Heart right ventricle (tissue), 16 donors: ENCODE data around the gene NRL. TPM values are rescaled to one million over a fixed set of nuclear protein-coding genes. Genes with fewer than 3 reads are reported as not detected.

Experiments
- ATAC-seq, 8 donors: fragments of 200-7000 bp; cut with Tn5 transposase; one replicate each; pipeline ENCODE4 v1.9.1; 2020; ENCODE audit warnings: mild to moderate bottlenecking in 8 of 8, moderate library complexity in 8 of 8, moderate number of reproducible peaks in 1 of 8
- DNase-seq, 2 donors: peaks; one replicate each; pipeline ENCODE4 v3.0.0-alpha.2; 2020
- H3K27ac ChIP-seq, 10 donors: fragments of 200-600 bp; sonication (generic) in 2 of 10; one replicate each; pipeline versions ENCODE4 v1.5.0 to v1.8.0; 2020 to 2022; ENCODE audit warnings: mild to moderate bottlenecking in 3 of 10
- H3K27me3 ChIP-seq, 7 donors: fragments of 200-600 bp; one replicate each; pipeline ENCODE4 v1.8.0; 2021 to 2022; ENCODE audit warnings: mild to moderate bottlenecking in 2 of 7
- H3K36me3 ChIP-seq, 9 donors: fragments of 200-600 bp; sonication (generic) in 1 of 9; one replicate each; pipeline versions ENCODE4 v1.5.0 to v1.8.0; 2020 to 2022; ENCODE audit warnings: mild to moderate bottlenecking in 2 of 9
- H3K4me1 ChIP-seq, 9 donors: fragments of 200-600 bp; sonication (generic) in 1 of 9; one replicate each; pipeline versions ENCODE4 v1.5.0 to v1.8.0; 2020 to 2022; ENCODE audit warnings: mild to moderate bottlenecking in 4 of 9
- H3K4me3 ChIP-seq, 10 donors: fragments of 200-600 bp; sonication (generic) in 2 of 10; one replicate each; pipeline versions ENCODE4 v1.5.0 to v1.8.0; 2020 to 2022; ENCODE audit warnings: mild to moderate bottlenecking in 7 of 10, moderate library complexity in 2 of 10
- H3K9me3 ChIP-seq, 11 donors: fragments of 200-600 bp in 10 of 11; sonication (generic) in 2 of 11; one replicate each; pipeline versions ENCODE4 v1.5.0 to v1.8.0; 2013 to 2022; ENCODE audit warnings: mild to moderate bottlenecking in 2 of 11, control low read depth in 1 of 11, moderate library complexity in 1 of 11
- WGBS, 2 donors: extraction: QIAGEN DNeasy Blood & Tissue Kit; methylation state at CpG; one replicate each; pipeline ENCODE4 v1.1.7; 2013; ENCODE audit warnings: inconsistent platforms in 1 of 2; 5-methylcytosine and 5-hydroxymethylcytosine counted together
- intact Hi-C, 10 donors: fragments of 100-400 bp; cut with DNase I; formaldehyde crosslinking; loops; one replicate each; pipeline versions ENCODE4 v1.11.1 to v1.14.2; 2022
- polyA plus RNA-seq, 2 donors: library from polyadenylated mRNA; stranded (reverse); fragments of 200-250 nt; gene quantifications; one replicate each; pipeline ENCODE4 v1.2.3, GENCODE V29; 2013
- total RNA-seq, 10 donors: library from RNA; stranded (reverse); fragmentation: NEBNext Ultra II Directional in 3 of 10; extraction: Animal tissue kit (Norgen Biotek cat#: 25700) in 3 of 10; gene quantifications; one replicate each; pipeline versions ENCODE4 v1.2.1 to v1.2.4, GENCODE V29; 2021 to 2023
- TF ChIP-seq, protein P1 (sequence below), 9 donors: fragments of 200-600 bp; sonication (generic) in 2 of 9; IDR thresholded peaks; one replicate each; pipeline versions ENCODE4 v1.5.0 to v1.8.0; 2021 to 2022; ENCODE audit warnings: antibody characterized with exemption in 9 of 9, mild to moderate bottlenecking in 5 of 9, moderate library complexity in 1 of 9
- donor health status: Arrhythmogenic right ventricular cardiomyopathy.
- donor health status: ischemic (EF 13 %, LVEDD 7.1; RV severe dilation, severe dysfunction).
- donor health status: healthy with polysubstance abuse.
- donor health status: DM: no; HTN: yes; CAD: no.
- donor health status: DM: no; HTN: no; CAD: no.
- donor health status: ischemic (EF 25% LVEDD 6.9; RV normal size, moderate dysfunction).
- donor health status: ischemic (EF 25% LVEDD 5.7; RV mildly dilated, moderate dysfunction).
- donor health status: healthy.
- donor health status: DM: yes; HTN: yes; CAD: no.
- donor health status: Ischemic cardiomyopathy.
- donor health status: ischemic (EF 35%, LVEDD 5.7; RV mildly dilated, moderate dysfunction).
- donor health status: nonischemic (EF 11% LVEDD 7.7; RV severe dilation, severe dysfunction).
- donor health status: DM: yes; HTN: yes; CAD: no.
- donor health status: PGD.
- donor health status: ischemic (EF 29% LVEDD 5.4; RV normal size, mild dysfunction).
- donor health status: nonischemic (EF 23%, LVEDD 6.1; RV moderate dilation, normal function).

The NRL gene
- total and polyA plus RNA-seq, 12 donors = 1.5 to 3.5 (median 2.2) TPM

DNA sequence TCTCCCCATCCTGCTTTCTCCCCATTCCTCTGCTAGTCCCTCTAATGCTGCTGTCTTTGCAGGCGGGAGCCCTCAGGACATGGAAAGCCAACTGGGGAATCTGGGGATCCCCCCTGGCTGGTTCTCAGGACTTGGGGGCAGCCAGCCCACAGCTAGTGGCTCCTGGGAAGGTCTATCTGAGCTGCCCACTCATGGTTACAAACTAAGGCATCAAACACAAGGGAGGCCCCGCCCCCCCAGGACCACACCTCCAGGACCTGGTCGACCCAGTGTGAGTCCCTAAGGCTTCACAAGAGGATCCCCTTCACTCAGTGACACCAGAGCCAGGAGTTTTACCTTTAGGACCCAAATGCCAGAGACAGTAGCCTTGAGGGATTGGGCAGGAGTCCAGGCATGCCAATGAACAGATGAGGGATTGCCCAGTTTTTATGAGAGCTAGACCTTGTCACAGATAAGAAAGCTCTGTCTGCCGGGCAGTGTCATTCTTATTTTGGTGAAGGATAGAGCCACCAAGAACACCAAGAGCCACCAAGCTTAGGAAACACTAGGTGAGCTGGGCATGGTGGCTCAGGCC is 51.4 kb downstream of the NRL start:
- DNase-seq (no peak), ATAC-seq (no peak)
- 71 to 73% methylated on average over 4 of the region's 4 CpGs for WGBS, 2 donors
- no peak overlapping the region for H3K4me3 ChIP-seq
- TF ChIP-seq, protein P1, sequence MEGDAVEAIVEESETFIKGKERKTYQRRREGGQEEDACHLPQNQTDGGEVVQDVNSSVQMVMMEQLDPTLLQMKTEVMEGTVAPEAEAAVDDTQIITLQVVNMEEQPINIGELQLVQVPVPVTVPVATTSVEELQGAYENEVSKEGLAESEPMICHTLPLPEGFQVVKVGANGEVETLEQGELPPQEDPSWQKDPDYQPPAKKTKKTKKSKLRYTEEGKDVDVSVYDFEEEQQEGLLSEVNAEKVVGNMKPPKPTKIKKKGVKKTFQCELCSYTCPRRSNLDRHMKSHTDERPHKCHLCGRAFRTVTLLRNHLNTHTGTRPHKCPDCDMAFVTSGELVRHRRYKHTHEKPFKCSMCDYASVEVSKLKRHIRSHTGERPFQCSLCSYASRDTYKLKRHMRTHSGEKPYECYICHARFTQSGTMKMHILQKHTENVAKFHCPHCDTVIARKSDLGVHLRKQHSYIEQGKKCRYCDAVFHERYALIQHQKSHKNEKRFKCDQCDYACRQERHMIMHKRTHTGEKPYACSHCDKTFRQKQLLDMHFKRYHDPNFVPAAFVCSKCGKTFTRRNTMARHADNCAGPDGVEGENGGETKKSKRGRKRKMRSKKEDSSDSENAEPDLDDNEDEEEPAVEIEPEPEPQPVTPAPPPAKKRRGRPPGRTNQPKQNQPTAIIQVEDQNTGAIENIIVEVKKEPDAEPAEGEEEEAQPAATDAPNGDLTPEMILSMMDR (IDR thresholded peaks at IDR 0.05) = no peak
- H3K9me3 ChIP-seq = no peaks in the 10 kb centered on the region
- no peaks in the 10 kb centered on the region for H3K27me3 ChIP-seq
- no peak overlapping the region for H3K27ac ChIP-seq
- H3K36me3 ChIP-seq = no peaks in the 10 kb centered on the region
- H3K4me1 ChIP-seq = peaks cover 0 to 2% (median 0%) of the 10 kb centered on the region in 9 donors
- intact Hi-C loops = loop anchor here in 1 of 10 donors (5.0 kb wide), 1 partner anchor 39 kb away; no protein-coding TSS in a partner anchor

DNA sequence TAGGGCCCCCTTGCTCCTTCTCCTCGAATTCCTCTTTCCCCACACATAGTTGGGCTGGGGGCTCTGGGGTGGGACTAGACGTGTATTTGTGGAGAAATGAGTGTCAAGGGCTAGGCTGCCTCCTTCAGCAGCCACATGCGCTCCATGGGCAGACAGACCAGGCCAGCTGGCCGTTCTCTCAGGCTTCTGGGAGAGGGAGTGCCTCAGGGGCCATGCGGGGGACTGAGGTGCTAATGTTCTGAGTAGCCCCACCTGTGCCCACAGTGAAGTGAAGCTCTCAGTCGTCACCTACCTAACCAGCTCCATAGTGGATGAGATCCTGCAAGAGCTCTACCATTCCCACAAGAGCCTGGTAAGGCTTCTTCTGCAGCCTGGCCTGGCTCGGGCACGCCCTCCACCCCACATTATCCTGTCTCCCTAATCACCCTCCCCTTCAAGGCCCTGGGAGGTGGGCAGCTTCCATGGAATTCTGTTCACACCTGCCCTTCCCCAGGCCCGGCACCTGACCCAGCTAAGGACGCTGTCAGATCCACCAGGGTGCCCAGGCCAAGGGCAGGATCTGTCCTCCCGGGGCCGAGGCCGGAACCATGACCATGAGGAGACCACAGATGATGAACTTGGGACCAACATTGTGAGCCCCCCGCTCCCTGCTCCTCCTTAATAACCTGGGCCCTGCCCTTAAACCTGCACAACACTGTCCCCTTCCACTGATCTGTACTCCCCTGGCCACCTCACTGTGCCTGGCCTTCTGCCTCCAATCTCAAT is 52.4 kb downstream of the NRL start:
- peaks cover 0 to 3% (median 0%) of the 10 kb centered on the region in 9 donors for H3K4me1 ChIP-seq
- H3K27me3 ChIP-seq = no peaks in the 10 kb centered on the region
- 85% methylated on average over 13 to 14 of the region's 14 CpGs for WGBS, 2 donors
- DNase-seq = no peak
- no peaks in the 10 kb centered on the region for H3K9me3 ChIP-seq
- intact Hi-C loops = loop anchor here in 1 of 10 donors (5.0 kb wide), 1 partner anchor 40 kb away; no protein-coding TSS in a partner anchor
- H3K36me3 ChIP-seq = no peaks in the 10 kb centered on the region
- ATAC-seq = no peak
- H3K27ac ChIP-seq = no peak overlapping the region
- H3K4me3 ChIP-seq = no peak overlapping the region
- TF ChIP-seq, protein P1 (IDR thresholded peaks at IDR 0.05) = no peak

DNA sequence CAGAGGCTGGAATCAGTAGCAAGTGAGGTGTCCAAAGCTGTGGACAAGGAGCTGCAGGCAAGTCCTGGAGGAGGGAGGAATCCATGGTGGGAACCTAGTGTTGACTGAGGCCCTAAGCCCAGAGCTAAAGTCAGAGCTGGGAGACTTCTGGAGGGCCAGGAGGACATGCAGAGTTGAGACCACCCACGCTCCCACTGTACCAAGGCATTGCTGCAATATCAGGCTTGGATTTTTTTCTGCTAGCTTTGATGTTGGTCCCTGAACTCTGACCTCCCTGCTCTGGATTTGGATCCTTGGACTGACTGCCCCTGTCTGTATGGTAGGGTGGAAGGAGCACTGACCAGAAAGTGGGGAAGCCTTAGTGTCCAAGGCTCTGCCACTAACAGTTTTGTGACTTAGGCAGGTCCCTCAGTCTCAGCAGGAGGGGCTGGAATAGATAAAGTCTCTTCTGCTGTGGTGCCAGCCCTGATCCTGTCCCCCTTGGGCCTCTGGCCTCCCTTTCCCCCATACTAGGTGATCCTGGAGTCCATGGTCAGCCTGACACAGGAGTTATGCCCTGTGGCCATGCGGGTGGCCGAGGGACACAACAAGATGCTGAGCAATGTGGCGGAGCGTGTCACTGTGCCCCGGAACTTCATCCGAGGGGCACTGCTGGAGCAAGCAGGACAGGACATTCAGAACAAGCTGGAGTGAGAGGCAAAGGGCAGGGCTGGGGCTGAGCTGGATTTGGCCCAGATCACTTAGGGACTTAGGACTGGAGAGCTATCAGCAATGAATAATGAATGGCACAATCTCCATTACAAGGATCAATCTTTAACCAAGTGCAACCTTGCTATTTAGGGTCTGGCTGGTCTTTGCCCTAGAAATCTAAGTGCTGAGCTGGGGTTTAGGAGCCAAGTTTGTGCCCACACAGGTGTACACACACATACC is 53.5 kb downstream of the NRL start:
- intact Hi-C loops = loop anchor here in 1 of 10 donors (5.0 kb wide), 1 partner anchor 41 kb away; no protein-coding TSS in a partner anchor
- Histone ChIP-seq H3K36me3 (no peaks in the 10 kb centered on the region), H3K27ac (no peak overlapping the region), H3K4me3 (no peak overlapping the region), H3K9me3 (no peaks in the 10 kb centered on the region), H3K4me1 (peaks cover 0 to 3% (median 0%) of the 10 kb centered on the region in 9 donors), H3K27me3 (no peaks in the 10 kb centered on the region)
- no peak for ATAC-seq
- 95% methylated on average over 7 of the region's 7 CpGs for whole genome bisulfite sequencing, 2 donors
- DNase-seq = no peak
- TF ChIP-seq, protein P1 (IDR thresholded peaks at IDR 0.05) = no peak

GRCh38 chr14:24060443-24060842 is 54.3 kb downstream of the NRL start:
- H3K36me3 ChIP-seq = no peaks in the 10 kb centered on the region
- TF ChIP-seq, protein P1 (IDR thresholded peaks at IDR 0.05) = no peak
- H3K27me3 ChIP-seq = no peaks in the 10 kb centered on the region
- WGBS, 2 donors = 90 to 95% methylated on average over 10 of the region's 10 CpGs
- ATAC-seq (no peak), DNase-seq (no peak)
- intact Hi-C loops = loop anchor here in 1 of 10 donors (5.0 kb wide), 1 partner anchor 42 kb away; no protein-coding TSS in a partner anchor
- H3K9me3 ChIP-seq = no peaks in the 10 kb centered on the region
- H3K27ac ChIP-seq = no peak overlapping the region
- no peak overlapping the region for H3K4me3 ChIP-seq
- H3K4me1 ChIP-seq = peaks cover 0 to 3% (median 0%) of the 10 kb centered on the region in 9 donors
